ENCODE results near the gene RSPH1.

RSPH1 gene

GRCh38 chr21:42530167-42530518 is 34.1 kb upstream of the RSPH1 start:
- H3K4me1 ChIP-seq (ENCODE audit: insufficient read depth, low read length): peaks cover 8% of the 10 kb centered on the region
- no peak overlapping the region for H3K9ac ChIP-seq (ENCODE audit: low read depth, low read length)
- H3K4me3 ChIP-seq (ENCODE audit: low read length): no peak overlapping the region
- H3K9me3 ChIP-seq (ENCODE audit: insufficient read depth, low read depth, low read length): no peaks in the 10 kb centered on the region
- 92% methylated on average over 5 of the region's 5 CpGs for WGBS
- no peak overlapping the region for H3K27ac ChIP-seq (ENCODE audit: low read depth, low read length)
- peaks cover 2% of the 10 kb centered on the region; the same call in 1 of the 2 replicates for H3K36me3 ChIP-seq (ENCODE audit: insufficient read depth, low read length)
- no peaks in the 10 kb centered on the region for H3K27me3 ChIP-seq (ENCODE audit: insufficient read depth, low read length)

GRCh38 chr21:42527489-42528158 is 31.6 kb upstream of the RSPH1 start:
- H3K9me3 ChIP-seq (ENCODE audit: insufficient read depth, low read depth, low read length): no peaks in the 10 kb centered on the region
- no peak overlapping the region for H3K9ac ChIP-seq (ENCODE audit: low read depth, low read length)
- no peaks in the 10 kb centered on the region; the same call in 1 of the 2 replicates for H3K36me3 ChIP-seq (ENCODE audit: insufficient read depth, low read length)
- no peak overlapping the region for H3K4me3 ChIP-seq (ENCODE audit: low read length)
- H3K27me3 ChIP-seq (ENCODE audit: insufficient read depth, low read length): no peaks in the 10 kb centered on the region
- H3K27ac ChIP-seq (ENCODE audit: low read depth, low read length): no peak overlapping the region
- WGBS: 91% methylated on average over 13 of the region's 13 CpGs
- peaks cover 22% of the 10 kb centered on the region for H3K4me1 ChIP-seq (ENCODE audit: insufficient read depth, low read length)

- Histone ChIP-seq H3K27ac (ENCODE audit: low read depth, low read length) (no peak overlapping the region), H3K9me3 (ENCODE audit: insufficient read depth, low read depth, low read length) (no peaks in the 10 kb centered on the region), H3K9ac (ENCODE audit: low read depth, low read length) (no peak overlapping the region), H3K4me3 (ENCODE audit: low read length) (no peak overlapping the region), H3K36me3 (ENCODE audit: insufficient read depth, low read length) (no peaks in the 10 kb centered on the region; the same call in 1 of the 2 replicates), H3K27me3 (ENCODE audit: insufficient read depth, low read length) (no peaks in the 10 kb centered on the region), H3K4me1 (ENCODE audit: insufficient read depth, low read length) (peaks cover 22% of the 10 kb centered on the region)
- 94% methylated on average over 8 of the region's 8 CpGs for WGBS
These were observed 31.1 kb upstream of the RSPH1 start for GRCh38 chr21:42527127-42527488.

GRCh38 chr21:42526379-42526727 is 30.3 kb upstream of the RSPH1 start:
- no peak overlapping the region for H3K27ac ChIP-seq (ENCODE audit: low read depth, low read length)
- H3K27me3 ChIP-seq (ENCODE audit: insufficient read depth, low read length): no peaks in the 10 kb centered on the region
- H3K4me1 ChIP-seq (ENCODE audit: insufficient read depth, low read length): peaks cover 22% of the 10 kb centered on the region
- WGBS: 89% methylated on average over 9 of the region's 9 CpGs
- no peak overlapping the region for H3K4me3 ChIP-seq (ENCODE audit: low read length)
- peaks cover 3% of the 10 kb centered on the region; the same call in 1 of the 2 replicates for H3K36me3 ChIP-seq (ENCODE audit: insufficient read depth, low read length)
- no peak overlapping the region for H3K9ac ChIP-seq (ENCODE audit: low read depth, low read length)
- no peaks in the 10 kb centered on the region for H3K9me3 ChIP-seq (ENCODE audit: insufficient read depth, low read depth, low read length)

- H3K4me1 ChIP-seq (ENCODE audit: insufficient read depth, low read length): peaks cover 22% of the 10 kb centered on the region
- H3K4me3 ChIP-seq (ENCODE audit: low read length): no peak overlapping the region
- no peaks in the 10 kb centered on the region for H3K27me3 ChIP-seq (ENCODE audit: insufficient read depth, low read length)
- H3K9ac ChIP-seq (ENCODE audit: low read depth, low read length): no peak overlapping the region
- no peak overlapping the region for H3K27ac ChIP-seq (ENCODE audit: low read depth, low read length)
- H3K36me3 ChIP-seq (ENCODE audit: insufficient read depth, low read length): peaks cover 3% of the 10 kb centered on the region; the same call in 1 of the 2 replicates
- 88% methylated on average over 9 of the region's 9 CpGs for WGBS
- no peaks in the 10 kb centered on the region for H3K9me3 ChIP-seq (ENCODE audit: insufficient read depth, low read depth, low read length)
These were observed 29.8 kb upstream of the RSPH1 start for GRCh38 chr21:42525676-42526378.

GRCh38 chr21:42525029-42525581 is 29.1 kb upstream of the RSPH1 start:
- Histone ChIP-seq H3K36me3 (ENCODE audit: insufficient read depth, low read length) (peaks cover 4% of the 10 kb centered on the region; the same call in 1 of the 2 replicates), H3K4me3 (ENCODE audit: low read length) (peak overlapping the region; percentile 49), H3K27me3 (ENCODE audit: insufficient read depth, low read length) (no peaks in the 10 kb centered on the region), H3K9me3 (ENCODE audit: insufficient read depth, low read depth, low read length) (no peaks in the 10 kb centered on the region), H3K9ac (ENCODE audit: low read depth, low read length) (no peak overlapping the region), H3K4me1 (ENCODE audit: insufficient read depth, low read length) (peaks cover 22% of the 10 kb centered on the region), H3K27ac (ENCODE audit: low read depth, low read length) (no peak overlapping the region)
- WGBS: 26% methylated on average over 14 of the region's 15 CpGs

- 31% methylated on average over 17 of the region's 17 CpGs for WGBS
- H3K27me3 ChIP-seq (ENCODE audit: insufficient read depth, low read length): no peaks in the 10 kb centered on the region
- no peaks in the 10 kb centered on the region for H3K9me3 ChIP-seq (ENCODE audit: insufficient read depth, low read depth, low read length)
- H3K27ac ChIP-seq (ENCODE audit: low read depth, low read length): peak overlapping the region; percentile 1; the same call in 1 of the 2 replicates
- peaks cover 10% of the 10 kb centered on the region; the same call in 1 of the 2 replicates for H3K36me3 ChIP-seq (ENCODE audit: insufficient read depth, low read length)
- peaks cover 22% of the 10 kb centered on the region for H3K4me1 ChIP-seq (ENCODE audit: insufficient read depth, low read length)
- peak overlapping the region; percentile 49 for H3K4me3 ChIP-seq (ENCODE audit: low read length)
- peak overlapping the region; percentile 39; the same call in 1 of the 2 replicates for H3K9ac ChIP-seq (ENCODE audit: low read depth, low read length)
These were observed 28.5 kb upstream of the RSPH1 start for GRCh38 chr21:42524341-42525028.

GRCh38 chr21:42523941-42524340 is 27.9 kb upstream of the RSPH1 start:
- H3K27ac ChIP-seq (ENCODE audit: low read depth, low read length): peak overlapping the region; percentile 1; the same call in 1 of the 2 replicates
- no peak overlapping the region; the same call in 1 of the 2 replicates for H3K4me3 ChIP-seq (ENCODE audit: low read length)
- H3K27me3 ChIP-seq (ENCODE audit: insufficient read depth, low read length): no peaks in the 10 kb centered on the region
- peaks cover 22% of the 10 kb centered on the region for H3K4me1 ChIP-seq (ENCODE audit: insufficient read depth, low read length)
- peak overlapping the region; percentile 39; the same call in 1 of the 2 replicates for H3K9ac ChIP-seq (ENCODE audit: low read depth, low read length)
- peaks cover 10% of the 10 kb centered on the region; the same call in 1 of the 2 replicates for H3K36me3 ChIP-seq (ENCODE audit: insufficient read depth, low read length)
- 79% methylated on average over 9 of the region's 9 CpGs for WGBS
- no peaks in the 10 kb centered on the region for H3K9me3 ChIP-seq (ENCODE audit: insufficient read depth, low read depth, low read length)

- Histone ChIP-seq H3K27me3 (ENCODE audit: insufficient read depth, low read length) (no peaks in the 10 kb centered on the region), H3K36me3 (ENCODE audit: insufficient read depth, low read length) (peaks cover 12% of the 10 kb centered on the region; the same call in 1 of the 2 replicates), H3K4me1 (ENCODE audit: insufficient read depth, low read length) (peaks cover 22% of the 10 kb centered on the region), H3K9ac (ENCODE audit: low read depth, low read length) (no peak overlapping the region), H3K4me3 (ENCODE audit: low read length) (no peak overlapping the region), H3K27ac (ENCODE audit: low read depth, low read length) (no peak overlapping the region), H3K9me3 (ENCODE audit: insufficient read depth, low read depth, low read length) (no peaks in the 10 kb centered on the region)
- 95% methylated on average over 7 of the region's 7 CpGs for WGBS
These were observed 27.2 kb upstream of the RSPH1 start for GRCh38 chr21:42523211-42523610.

GRCh38 chr21:42522771-42523170 is 26.7 kb upstream of the RSPH1 start:
- Histone ChIP-seq H3K36me3 (ENCODE audit: insufficient read depth, low read length) (peaks cover 12% of the 10 kb centered on the region; the same call in 1 of the 2 replicates), H3K4me1 (ENCODE audit: insufficient read depth, low read length) (peaks cover 22% of the 10 kb centered on the region), H3K27ac (ENCODE audit: low read depth, low read length) (no peak overlapping the region), H3K27me3 (ENCODE audit: insufficient read depth, low read length) (no peaks in the 10 kb centered on the region), H3K9me3 (ENCODE audit: insufficient read depth, low read depth, low read length) (no peaks in the 10 kb centered on the region), H3K4me3 (ENCODE audit: low read length) (no peak overlapping the region), H3K9ac (ENCODE audit: low read depth, low read length) (no peak overlapping the region)
- 97% methylated on average over 8 of the region's 8 CpGs for WGBS

GRCh38 chr21:42522271-42522670 is 26.2 kb upstream of the RSPH1 start:
- peaks cover 26% of the 10 kb centered on the region for H3K4me1 ChIP-seq (ENCODE audit: insufficient read depth, low read length)
- no peaks in the 10 kb centered on the region for H3K27me3 ChIP-seq (ENCODE audit: insufficient read depth, low read length)
- no peak overlapping the region for H3K4me3 ChIP-seq (ENCODE audit: low read length)
- H3K9me3 ChIP-seq (ENCODE audit: insufficient read depth, low read depth, low read length): no peaks in the 10 kb centered on the region
- 96% methylated on average over 14 of the region's 14 CpGs for WGBS
- no peak overlapping the region for H3K9ac ChIP-seq (ENCODE audit: low read depth, low read length)
- no peak overlapping the region for H3K27ac ChIP-seq (ENCODE audit: low read depth, low read length)
- peaks cover 12% of the 10 kb centered on the region; the same call in 1 of the 2 replicates for H3K36me3 ChIP-seq (ENCODE audit: insufficient read depth, low read length)

Measured in HUES64 (cell line).